ENCODE measurements around the gene SFMBT1. TPM values are rescaled to one million over a fixed set of nuclear protein-coding genes. Genes with fewer than 3 reads are reported as not detected.

SFMBT1 gene
- total RNA-seq, 1 donor from 2014 or later, result 9.8 TPM

DNA sequence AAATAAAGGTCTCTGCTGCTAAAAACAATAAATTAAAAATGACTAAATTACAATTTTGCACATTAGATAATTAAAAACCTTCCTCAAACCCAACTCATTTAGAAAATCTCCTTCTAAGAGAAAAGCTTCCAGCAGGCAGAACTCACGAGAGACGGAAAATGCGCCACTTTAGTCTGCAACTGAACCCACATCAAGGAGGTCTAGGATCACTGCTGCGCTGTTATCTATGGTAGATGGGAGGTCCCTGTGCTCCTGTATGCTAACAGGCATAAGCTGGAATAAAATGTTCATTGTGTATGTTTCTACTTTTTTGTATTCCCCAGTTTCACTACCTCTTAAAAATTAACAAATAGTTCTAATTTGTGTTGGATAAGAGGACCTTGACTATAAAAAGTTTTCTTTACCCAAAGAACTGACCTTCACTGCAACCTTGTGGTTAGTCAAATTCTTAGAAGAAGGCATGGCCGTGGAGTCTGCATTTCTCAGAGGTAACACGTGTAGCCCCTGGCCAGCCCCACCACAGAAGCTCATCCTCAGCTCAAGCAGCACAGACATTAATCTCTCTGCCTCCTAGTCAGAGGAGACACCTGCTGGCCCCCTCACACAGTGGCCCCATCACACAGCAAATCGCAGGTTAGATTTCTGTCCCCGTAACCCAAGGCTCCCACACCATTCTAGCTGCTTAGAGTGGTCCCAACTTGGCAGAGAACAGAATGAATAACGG, 170.8 kb downstream of the SFMBT1 start:
- Mint-ChIP-seq H3K4me1 (ENCODE audit: unreplicated experiment) (peaks cover 7% of the 10 kb centered on the region), H3K36me3 (no peaks in the 10 kb centered on the region), H3K4me3 (no peak overlapping the region), H3K27me3 (no peaks in the 10 kb centered on the region), H3K9me3 (no peaks in the 10 kb centered on the region), H3K27ac (no peak overlapping the region)
- no peak for DNase-seq (ENCODE audit: extremely low spot score, unreplicated experiment)
- TF ChIP-seq, protein P1, sequence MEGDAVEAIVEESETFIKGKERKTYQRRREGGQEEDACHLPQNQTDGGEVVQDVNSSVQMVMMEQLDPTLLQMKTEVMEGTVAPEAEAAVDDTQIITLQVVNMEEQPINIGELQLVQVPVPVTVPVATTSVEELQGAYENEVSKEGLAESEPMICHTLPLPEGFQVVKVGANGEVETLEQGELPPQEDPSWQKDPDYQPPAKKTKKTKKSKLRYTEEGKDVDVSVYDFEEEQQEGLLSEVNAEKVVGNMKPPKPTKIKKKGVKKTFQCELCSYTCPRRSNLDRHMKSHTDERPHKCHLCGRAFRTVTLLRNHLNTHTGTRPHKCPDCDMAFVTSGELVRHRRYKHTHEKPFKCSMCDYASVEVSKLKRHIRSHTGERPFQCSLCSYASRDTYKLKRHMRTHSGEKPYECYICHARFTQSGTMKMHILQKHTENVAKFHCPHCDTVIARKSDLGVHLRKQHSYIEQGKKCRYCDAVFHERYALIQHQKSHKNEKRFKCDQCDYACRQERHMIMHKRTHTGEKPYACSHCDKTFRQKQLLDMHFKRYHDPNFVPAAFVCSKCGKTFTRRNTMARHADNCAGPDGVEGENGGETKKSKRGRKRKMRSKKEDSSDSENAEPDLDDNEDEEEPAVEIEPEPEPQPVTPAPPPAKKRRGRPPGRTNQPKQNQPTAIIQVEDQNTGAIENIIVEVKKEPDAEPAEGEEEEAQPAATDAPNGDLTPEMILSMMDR (conservative IDR thresholded peaks at IDR 0.05), result no peak

DNA sequence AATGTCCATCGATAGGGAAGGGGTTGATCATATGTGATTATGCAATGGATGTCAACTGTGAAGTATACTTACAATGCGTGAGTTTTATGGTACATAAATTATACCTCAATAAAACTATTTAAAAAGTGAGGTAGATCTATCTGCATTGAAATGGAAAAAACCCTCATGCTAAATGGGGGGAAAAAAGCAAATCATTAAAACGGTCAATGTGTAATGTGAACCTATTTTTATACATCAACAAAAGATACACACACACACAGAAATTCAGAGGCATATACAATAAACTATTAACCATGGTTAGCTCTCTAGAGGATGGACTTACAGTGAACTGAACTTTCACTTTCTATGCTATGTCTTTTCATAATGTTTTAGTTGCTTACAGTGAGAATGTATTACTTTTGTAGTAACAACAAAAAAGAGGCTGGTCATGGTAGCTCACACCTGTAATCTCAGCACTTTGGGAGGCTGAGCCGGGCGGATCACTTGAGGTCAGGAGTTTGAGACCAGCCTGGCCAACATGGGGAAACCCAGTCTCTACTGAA, 171.6 kb downstream of the SFMBT1 start:
- H3K4me1 Mint-ChIP-seq (ENCODE audit: unreplicated experiment), result peaks cover 7% of the 10 kb centered on the region

DNA sequence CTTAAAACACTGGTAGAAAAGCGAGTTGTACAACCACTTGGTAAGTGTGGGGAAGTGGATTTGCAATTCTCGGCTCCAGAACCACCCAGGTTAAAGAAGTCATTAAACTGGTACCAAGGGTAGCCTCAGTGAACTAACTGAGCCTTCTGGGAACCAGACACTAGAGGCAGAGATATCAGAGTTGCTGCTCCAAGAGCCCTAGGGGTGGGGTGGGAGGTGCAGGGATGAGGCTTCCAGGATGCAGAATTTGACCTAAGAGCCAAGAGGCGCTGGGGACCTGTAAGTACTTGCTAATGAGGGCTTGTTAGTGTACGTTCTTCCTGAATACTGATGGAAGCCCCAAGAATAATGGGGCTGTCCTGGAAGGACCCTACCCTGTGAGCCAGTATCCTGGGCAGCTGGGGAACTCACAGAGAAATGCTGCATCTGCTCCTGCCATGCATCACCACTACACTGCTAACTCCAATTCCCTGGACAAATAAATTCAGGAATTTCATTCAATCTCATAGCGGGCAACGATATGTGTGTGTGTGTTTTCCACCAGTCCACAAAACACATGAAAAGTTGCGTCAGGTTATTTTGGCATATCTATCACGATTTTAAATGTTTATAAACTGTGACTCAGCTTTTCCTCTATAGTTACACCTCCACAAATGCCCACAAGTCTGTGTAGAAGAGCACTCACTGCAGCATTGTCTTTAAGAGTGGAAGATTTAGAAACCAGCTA, 172.3 kb downstream of the SFMBT1 start:
- Mint-ChIP-seq H3K4me3 (no peak overlapping the region), H3K36me3 (peaks cover 4% of the 10 kb centered on the region), H3K9me3 (no peaks in the 10 kb centered on the region), H3K4me1 (ENCODE audit: unreplicated experiment) (peaks cover 7% of the 10 kb centered on the region), H3K27ac (no peak overlapping the region), H3K27me3 (no peaks in the 10 kb centered on the region)
- TF ChIP-seq, protein P1 (conservative IDR thresholded peaks at IDR 0.05), result no peak
- no peak for DNase-seq (ENCODE audit: extremely low spot score, unreplicated experiment)

More for the DNA sequence above, 171.6 kb downstream of the SFMBT1 start:
- no peak for DNase-seq (ENCODE audit: extremely low spot score, unreplicated experiment)
- H3K36me3 Mint-ChIP-seq, result peaks cover 3% of the 10 kb centered on the region
- H3K27ac Mint-ChIP-seq, result no peak overlapping the region
- TF ChIP-seq, protein P1 (conservative IDR thresholded peaks at IDR 0.05), result no peak
- H3K27me3 Mint-ChIP-seq, result no peaks in the 10 kb centered on the region
- H3K4me3 Mint-ChIP-seq, result no peak overlapping the region
- H3K9me3 Mint-ChIP-seq, result no peaks in the 10 kb centered on the region

- no peaks in the 10 kb centered on the region for H3K27me3 Mint-ChIP-seq
- H3K4me1 Mint-ChIP-seq (ENCODE audit: unreplicated experiment), result peaks cover 7% of the 10 kb centered on the region
- peaks cover 4% of the 10 kb centered on the region for H3K36me3 Mint-ChIP-seq
Observed at GRCh38 chr3:52872245-52872644, 173.6 kb downstream of the SFMBT1 start.

DNA sequence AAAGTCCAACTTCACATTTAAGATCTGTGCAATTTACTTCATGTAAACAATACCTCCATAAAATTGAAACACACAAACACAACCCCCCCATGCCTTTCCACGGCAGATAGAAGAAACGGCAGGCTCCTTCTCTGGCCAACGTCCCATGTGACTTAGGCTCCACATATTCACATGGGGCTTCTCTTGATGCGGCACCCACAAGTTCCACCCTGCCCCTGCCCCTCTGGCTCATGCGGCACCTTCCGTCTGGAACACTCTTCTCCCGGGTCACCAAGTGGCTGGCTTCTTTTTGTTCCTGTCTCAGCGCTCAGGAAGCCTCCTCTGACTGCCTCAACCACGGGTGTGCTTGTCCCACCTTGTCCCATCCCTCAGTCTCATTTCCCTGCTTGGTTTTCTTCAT, 174.1 kb downstream of the SFMBT1 start:
- Mint-ChIP-seq H3K27me3 (no peaks in the 10 kb centered on the region), H3K9me3 (no peaks in the 10 kb centered on the region), H3K4me1 (ENCODE audit: unreplicated experiment) (peaks cover 7% of the 10 kb centered on the region), H3K36me3 (peaks cover 4% of the 10 kb centered on the region), H3K4me3 (no peak overlapping the region), H3K27ac (peak overlapping the region; percentile 10)
- TF ChIP-seq, protein P1 (conservative IDR thresholded peaks at IDR 0.05), result no peak
- no peak for DNase-seq (ENCODE audit: extremely low spot score, unreplicated experiment)

More at GRCh38 chr3:52872245-52872644, 173.6 kb downstream of the SFMBT1 start:
- TF ChIP-seq, protein P1 (conservative IDR thresholded peaks at IDR 0.05), result no peak
- Mint-ChIP-seq H3K27ac (no peak overlapping the region), H3K9me3 (no peaks in the 10 kb centered on the region), H3K4me3 (no peak overlapping the region)
- no peak for DNase-seq (ENCODE audit: extremely low spot score, unreplicated experiment)

Data from type B pancreatic cell (in vitro differentiated cells).